Left colon (tissue), 2 donors: ENCODE data around the gene LIN37. TPM values are rescaled to one million over a fixed set of nuclear protein-coding genes. Genes with fewer than 3 reads are reported as not detected.

Experiments
- ATAC-seq: fragments of 200-7000 bp; cut with Tn5 transposase; one replicate; pipeline ENCODE4 v1.9.1; 2020; ENCODE audit warnings: mild to moderate bottlenecking, moderate library complexity
- DNase-seq, 2 donors: peaks; one replicate each; pipeline ENCODE4 v3.0.0-alpha.2; 2020
- intact Hi-C, 2 donors: fragments of 100-400 bp; cut with DNase I in 1 of 2; cut with micrococcal nuclease in 1 of 2; formaldehyde crosslinking; loops; one replicate each; pipeline versions ENCODE4 v1.11.2 to v1.14.0; 2022; cut with DNase I, micrococcal nuclease
- total RNA-seq, 2 donors: library from RNA; stranded (reverse); fragmentation: NEBNext Ultra II Directional; extraction: Animal tissue kit (Norgen Biotek cat#: 25700); gene quantifications; one replicate each; pipeline ENCODE4 v1.2.1, GENCODE V29; 2021
- donor health status: DM: no; HTN: no; CAD: no.
- donor health status: DM: yes; HTN: yes; CAD: no.

LIN37 gene
- total RNA-seq, 2 donors from 2014 or later, result 5.9 to 6.1 TPM

- ATAC-seq, result no peak
These were observed 32.3 kb downstream of the LIN37 start for GRCh38 chr19:35780717-35781116.

GRCh38 chr19:35781650-35782049, 33.3 kb downstream of the LIN37 start:
- DNase-seq (no peak), ATAC-seq (no peak)

More at GRCh38 chr19:35780717-35781116, 32.3 kb downstream of the LIN37 start:
- intact Hi-C loops, result no loop called here
- DNase-seq, result no peak

GRCh38 chr19:35782589-35782988, 34.2 kb downstream of the LIN37 start:
- DNase-seq (no peak), ATAC-seq (no peak)
- intact Hi-C loops, result no loop called here

More at GRCh38 chr19:35781650-35782049, 33.3 kb downstream of the LIN37 start:
- intact Hi-C loops, result no loop called here

GRCh38 chr19:35783469-35784434, 35.4 kb downstream of the LIN37 start:
- ATAC-seq, result no peak
- DNase-seq, result no peak
- intact Hi-C loops, result no loop called here

- DNase-seq (no peak), ATAC-seq (no peak)
- intact Hi-C loops, result no loop called here
These were observed 36.3 kb downstream of the LIN37 start for GRCh38 chr19:35784503-35785338.

- no peak for DNase-seq
- intact Hi-C loops, result no loop called here
- ATAC-seq, result no peak
These were observed 36.9 kb downstream of the LIN37 start for GRCh38 chr19:35785339-35785627.

- ATAC-seq, result no peak
- DNase-seq, result no peak
- intact Hi-C loops, result no loop called here
These were observed 38.2 kb downstream of the LIN37 start for GRCh38 chr19:35786299-35787160.

- no peak for ATAC-seq
- intact Hi-C loops, result no loop called here
- DNase-seq, result no peak
These were observed 38.9 kb downstream of the LIN37 start for GRCh38 chr19:35787227-35787799.

- DNase-seq (no peak), ATAC-seq (no peak)
- intact Hi-C loops, result no loop called here
These were observed 40.0 kb downstream of the LIN37 start for GRCh38 chr19:35788205-35788960.

GRCh38 chr19:35789195-35789977, 41.0 kb downstream of the LIN37 start:
- intact Hi-C loops, result no loop called here
- DNase-seq (no peak), ATAC-seq (no peak)

GRCh38 chr19:35789978-35790944, 41.9 kb downstream of the LIN37 start:
- ATAC-seq (no peak), DNase-seq (no peak)
- intact Hi-C loops, result no loop called here

- intact Hi-C loops, result no loop called here
- ATAC-seq (no peak), DNase-seq (no peak)
These were observed 42.8 kb downstream of the LIN37 start for GRCh38 chr19:35790981-35791813.

- intact Hi-C loops, result no loop called here
- ATAC-seq (no peak), DNase-seq (no peak)
These were observed 43.5 kb downstream of the LIN37 start for GRCh38 chr19:35791814-35792279.

- ATAC-seq, result no peak
- intact Hi-C loops, result no loop called here
These were observed 43.9 kb downstream of the LIN37 start for GRCh38 chr19:35792312-35792711.

GRCh38 chr19:35792888-35793287, 44.5 kb downstream of the LIN37 start:
- DNase-seq (no peak), ATAC-seq (no peak)
- intact Hi-C loops, result no loop called here

More at GRCh38 chr19:35792312-35792711, 43.9 kb downstream of the LIN37 start:
- no peak for DNase-seq
